Right ventricle myocardium superior (tissue), 1 donor: ENCODE data around the gene AOPEP. TPM values are rescaled to one million over a fixed set of nuclear protein-coding genes. Genes with fewer than 3 reads are reported as not detected.

Source experiments
- ATAC-seq: fragments of 200-7000 bp; cut with Tn5 transposase; one replicate; pipeline ENCODE4 v1.9.1; 2020; ENCODE audit warnings: mild to moderate bottlenecking; ENCODE audit not compliant: poor library complexity
- DNase-seq: peaks from one replicate; pipeline ENCODE4 v3.0.0-alpha.2; 2020
- intact Hi-C: fragments of 100-400 bp; cut with DNase I; formaldehyde crosslinking; loops from one replicate; pipeline ENCODE4 v1.11.2; 2022
- total RNA-seq: library from RNA; stranded (reverse); fragmentation: NEBNext Ultra II Directional; extraction: Animal tissue kit (Norgen Biotek cat#: 25700); gene quantifications from one replicate; pipeline ENCODE4 v1.2.1, GENCODE V29; 2021
- donor health status: DM: no; HTN: yes; CAD: no; lungs with severe emphysema.

The AOPEP gene
- total RNA-seq, 1 donor from 2014 or later = 158 TPM

DNA sequence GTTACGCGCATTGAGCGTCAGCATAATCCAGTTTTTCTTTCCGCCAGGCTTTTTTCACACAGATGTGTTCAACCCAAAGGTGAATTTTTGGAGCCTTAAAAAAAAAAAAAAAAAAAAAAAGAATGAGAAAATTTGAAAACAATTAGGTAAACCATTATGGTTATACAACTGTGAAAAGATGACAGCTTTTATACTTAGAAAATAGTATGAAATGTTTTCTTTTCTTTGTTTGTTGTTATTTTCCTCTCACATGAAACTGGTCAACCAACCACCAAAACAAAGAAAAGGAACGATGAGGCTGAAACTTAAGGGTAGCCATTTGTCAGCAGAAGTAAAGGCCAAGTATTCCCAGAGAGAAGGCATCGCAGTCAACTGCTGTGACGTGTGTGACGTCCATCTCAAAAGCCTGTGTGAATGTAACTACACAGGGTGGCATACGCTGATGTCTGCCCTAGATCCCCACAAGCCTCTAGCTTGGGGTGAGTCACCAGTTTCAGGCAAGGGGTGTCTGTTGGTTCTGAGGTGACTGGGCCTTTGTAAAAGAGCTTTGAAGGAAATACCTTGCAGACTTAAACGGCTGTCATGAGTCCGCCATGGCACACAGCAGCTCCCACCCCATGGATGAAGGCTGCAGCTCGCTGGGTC is 182.9 kb downstream of the AOPEP start:
- ATAC-seq = no peak
- DNase-seq = no peak
- intact Hi-C loops = no loop called here

DNA sequence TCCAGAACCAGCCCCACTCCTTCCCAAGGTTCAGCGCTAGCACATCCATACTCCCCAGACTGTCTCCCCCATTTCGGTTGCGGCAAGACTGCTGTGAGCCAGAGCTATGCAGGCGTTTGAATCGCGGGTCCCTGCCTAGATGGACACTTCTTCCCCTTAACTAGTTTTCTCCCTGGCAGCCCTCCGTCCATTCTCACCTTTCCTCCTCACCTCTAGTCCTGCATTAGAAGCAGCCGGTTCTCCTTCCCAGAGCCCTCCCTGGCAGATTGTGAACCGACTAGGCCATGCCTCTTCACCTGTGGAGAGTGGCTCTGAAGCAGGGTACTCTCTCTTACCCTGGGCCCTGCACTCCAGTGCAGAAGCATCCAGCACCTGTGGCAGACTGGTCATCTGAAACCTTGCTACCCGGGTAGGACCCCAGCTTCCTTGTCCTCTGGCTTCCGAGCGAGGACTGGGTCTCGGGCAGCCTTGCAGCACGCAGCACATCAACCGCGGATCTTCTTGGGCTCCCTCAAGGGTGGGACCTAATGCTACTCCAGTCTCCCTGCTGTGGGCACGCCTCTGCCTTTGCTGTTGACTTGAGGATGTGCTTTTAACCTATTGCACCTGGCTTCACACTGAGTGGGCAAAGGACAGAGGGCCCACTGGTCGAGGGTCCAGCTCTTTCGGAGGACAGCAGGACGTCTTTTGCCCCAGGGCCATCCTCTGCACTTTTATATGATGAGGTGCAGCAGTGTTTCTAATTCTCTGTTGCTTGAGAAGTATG is 183.6 kb downstream of the AOPEP start:
- DNase-seq = no peak
- intact Hi-C loops = no loop called here
- ATAC-seq = no peak

DNA sequence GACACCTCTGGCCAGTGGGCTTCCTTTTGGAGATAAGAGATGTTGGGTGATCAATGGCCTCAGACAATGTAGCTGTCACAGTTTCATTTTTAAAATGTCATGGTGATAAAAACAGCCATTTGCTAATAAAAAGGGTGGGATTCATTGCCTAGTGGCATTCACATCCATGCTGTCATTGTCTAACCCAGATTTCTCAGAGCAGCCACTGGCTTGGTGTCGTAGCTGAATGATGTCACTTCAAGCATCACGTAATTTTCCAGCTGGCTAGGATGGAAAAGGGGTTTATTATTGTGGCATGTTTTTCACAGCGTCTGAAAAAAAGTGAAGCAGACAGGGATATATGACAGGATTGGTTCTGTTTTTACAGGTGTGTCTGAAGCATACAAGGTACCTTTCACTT is 184.7 kb downstream of the AOPEP start:
- intact Hi-C loops = no loop called here
- DNase-seq (no peak), ATAC-seq (no peak)

DNA sequence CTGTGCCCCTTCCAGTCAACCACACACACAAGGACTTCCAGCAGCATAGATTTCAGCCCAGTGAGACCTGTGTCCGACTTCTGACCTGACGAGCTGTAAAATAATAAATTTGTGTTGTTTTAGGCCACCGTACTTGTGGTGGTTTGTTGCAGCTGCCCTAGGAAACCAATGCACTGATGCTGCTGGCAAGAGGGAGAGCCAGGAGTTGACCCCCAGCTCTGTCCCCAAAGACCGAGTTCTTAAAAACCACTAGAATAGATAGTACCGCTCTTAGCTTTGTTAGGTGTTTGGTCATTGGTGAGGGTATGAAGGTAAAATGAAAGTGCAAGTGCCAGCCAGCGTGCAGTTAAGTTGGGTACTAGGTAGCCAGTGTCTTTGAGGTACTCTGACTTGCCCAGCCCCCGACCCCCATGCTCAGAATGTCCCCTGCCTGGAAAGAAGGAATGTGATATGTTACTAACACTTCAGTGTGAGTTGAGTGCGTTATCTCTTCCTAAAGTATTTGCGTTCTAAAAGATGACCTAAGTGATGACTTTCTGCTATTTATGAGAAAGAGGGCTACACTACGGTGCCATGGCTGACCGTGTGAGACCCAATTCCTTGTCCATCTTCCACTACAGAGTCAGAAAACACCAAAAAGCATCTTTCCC is 185.6 kb downstream of the AOPEP start:
- ATAC-seq (no peak), DNase-seq (no peak)
- intact Hi-C loops = no loop called here

DNA sequence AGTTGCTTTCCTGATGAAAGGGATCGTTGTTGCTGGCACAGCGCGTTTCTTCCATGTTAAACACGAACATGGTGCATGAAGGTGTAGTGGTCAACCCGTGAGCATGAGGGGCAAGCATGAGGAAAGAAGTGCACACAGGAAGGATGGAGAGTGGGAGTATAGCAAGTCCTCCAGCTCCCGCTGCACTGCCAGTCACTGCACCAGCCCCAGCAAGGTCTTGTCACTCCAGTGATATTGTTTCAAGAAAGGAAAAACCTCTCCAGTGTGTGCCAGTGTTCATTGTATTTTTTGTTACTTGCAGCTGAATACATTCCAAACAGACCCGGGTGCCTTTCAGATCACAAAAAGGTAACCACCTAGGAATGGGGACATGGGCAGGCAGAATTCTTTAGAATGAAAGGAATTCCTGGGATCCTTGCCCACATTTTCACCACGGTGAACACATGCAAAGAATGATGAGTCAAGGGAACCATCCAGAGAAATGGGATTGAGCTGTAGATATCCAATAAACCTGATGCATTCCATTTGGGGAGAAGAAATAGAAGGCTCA is 186.3 kb downstream of the AOPEP start:
- intact Hi-C loops = no loop called here
- DNase-seq (no peak), ATAC-seq (no peak)

DNA sequence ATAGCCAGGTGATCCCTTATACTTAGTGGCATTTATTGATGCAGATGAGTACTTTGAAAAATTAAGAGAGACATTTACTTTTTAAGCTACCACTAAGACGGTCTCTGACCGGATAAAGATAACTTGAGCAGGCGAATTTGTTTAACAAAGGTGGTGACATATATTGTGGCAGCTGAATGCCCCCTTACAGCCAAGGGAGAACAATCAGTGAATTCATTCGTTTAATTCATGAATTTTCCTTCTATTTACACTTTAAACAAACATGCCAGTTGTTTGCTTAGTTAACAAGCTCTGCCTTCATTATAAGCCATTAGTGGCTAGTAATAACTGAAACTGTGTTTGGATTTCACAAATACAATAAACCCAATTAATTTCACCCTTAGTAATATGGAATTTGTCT is 187.1 kb downstream of the AOPEP start:
- ATAC-seq (no peak), DNase-seq (no peak)
- intact Hi-C loops = no loop called here

DNA sequence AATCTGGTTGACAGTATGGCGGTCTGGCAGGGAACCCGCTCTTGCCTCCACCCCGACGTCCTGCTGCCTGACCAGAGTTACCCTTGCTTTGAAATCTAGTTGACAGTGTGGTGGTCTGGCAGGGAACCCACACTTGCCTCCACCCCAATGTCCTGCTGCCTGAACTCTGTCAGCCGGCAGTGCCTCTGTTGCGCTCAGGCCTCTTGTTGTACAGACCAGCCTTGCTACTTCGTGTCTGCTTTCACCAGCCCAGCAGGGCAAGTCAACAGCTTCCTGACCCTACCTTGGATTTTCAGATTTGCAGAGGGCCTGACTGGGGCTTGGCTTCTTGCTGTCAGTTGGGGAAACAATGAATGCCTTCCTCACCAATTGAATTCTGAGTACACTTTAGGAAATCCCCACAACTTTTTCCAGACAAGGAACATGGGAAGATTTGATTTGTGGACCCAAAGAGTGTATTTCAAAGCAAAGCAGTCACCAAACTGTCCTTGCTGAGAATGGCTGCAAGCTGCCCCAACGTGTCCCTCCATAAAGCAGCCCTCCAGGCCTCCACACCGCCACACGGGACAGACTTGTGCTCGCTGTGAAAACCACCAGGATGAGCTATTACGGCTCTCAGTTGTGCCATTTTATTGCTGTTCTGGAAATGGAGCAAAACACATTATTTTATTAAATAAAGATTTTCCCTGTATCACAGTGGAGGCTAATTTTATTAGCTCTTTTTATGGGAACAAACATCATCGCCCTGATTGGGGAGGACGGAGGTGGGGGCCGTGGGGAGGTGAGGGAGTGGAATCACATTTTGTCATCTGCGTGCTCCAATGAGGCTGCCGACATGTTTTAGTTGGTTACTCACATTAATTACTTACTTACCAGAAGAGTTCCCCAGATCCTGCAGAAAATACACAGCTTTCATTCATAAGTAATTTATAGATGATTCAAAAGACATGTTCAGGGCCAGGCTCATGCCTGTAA is 189.3 kb downstream of the AOPEP start:
- intact Hi-C loops = no loop called here
- DNase-seq (no peak), ATAC-seq (no peak)

DNA sequence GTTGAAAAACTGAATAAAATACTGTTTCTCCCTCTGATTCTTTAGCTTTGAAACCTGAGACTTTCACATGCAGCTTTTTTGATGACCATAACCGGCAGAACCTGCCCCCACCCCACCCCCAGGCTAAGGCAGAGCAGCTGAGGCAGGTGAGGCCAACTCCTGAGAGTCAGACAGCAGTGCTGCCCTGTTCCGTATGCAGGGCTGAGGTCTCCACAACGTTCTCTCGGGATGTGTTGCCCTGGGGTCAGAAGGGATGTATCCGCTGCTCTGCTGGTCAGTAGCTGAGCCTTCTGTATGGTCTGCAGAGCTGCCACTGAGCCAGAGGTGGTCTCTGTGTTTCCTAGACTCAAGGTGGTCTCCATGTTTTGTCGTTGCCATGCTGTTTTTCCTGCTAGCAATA is 190.5 kb downstream of the AOPEP start:
- DNase-seq (no peak), ATAC-seq (no peak)
- intact Hi-C loops = no loop called here

DNA sequence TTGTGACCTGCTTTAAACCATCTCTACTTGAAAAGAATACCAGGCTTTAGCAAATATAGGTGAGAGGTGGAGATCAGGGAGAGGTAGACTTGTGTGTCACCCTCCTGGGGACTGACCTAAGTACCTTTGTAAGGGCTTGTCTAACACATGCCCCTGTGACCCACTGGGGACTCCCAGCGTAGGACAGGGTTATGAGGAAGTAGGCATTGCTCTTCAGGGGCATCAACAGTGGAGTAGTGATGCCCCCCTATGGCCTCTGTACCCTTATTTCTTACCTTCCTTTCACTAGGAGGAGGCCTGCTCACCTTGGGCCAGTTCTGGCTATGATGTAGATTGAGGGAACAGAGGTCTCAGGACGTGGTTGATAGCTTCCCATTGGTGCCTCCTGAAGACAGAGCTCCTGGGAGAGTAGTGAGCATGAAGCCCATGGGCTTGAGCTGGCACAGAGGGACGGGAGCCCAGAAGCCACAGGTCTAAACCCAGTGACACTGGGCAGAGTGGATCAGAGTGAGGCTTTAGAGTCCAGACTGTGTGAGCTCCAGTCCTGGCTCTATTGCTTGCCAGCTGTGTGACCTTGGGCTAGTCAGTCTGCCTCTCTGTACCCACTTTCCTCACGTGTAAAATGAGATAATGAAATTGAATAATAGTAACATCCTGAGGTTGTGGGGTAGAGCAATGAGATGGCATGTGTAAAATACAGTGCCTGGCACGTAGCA is 191.7 kb downstream of the AOPEP start:
- DNase-seq (no peak), ATAC-seq (no peak)
- intact Hi-C loops = no loop called here

DNA sequence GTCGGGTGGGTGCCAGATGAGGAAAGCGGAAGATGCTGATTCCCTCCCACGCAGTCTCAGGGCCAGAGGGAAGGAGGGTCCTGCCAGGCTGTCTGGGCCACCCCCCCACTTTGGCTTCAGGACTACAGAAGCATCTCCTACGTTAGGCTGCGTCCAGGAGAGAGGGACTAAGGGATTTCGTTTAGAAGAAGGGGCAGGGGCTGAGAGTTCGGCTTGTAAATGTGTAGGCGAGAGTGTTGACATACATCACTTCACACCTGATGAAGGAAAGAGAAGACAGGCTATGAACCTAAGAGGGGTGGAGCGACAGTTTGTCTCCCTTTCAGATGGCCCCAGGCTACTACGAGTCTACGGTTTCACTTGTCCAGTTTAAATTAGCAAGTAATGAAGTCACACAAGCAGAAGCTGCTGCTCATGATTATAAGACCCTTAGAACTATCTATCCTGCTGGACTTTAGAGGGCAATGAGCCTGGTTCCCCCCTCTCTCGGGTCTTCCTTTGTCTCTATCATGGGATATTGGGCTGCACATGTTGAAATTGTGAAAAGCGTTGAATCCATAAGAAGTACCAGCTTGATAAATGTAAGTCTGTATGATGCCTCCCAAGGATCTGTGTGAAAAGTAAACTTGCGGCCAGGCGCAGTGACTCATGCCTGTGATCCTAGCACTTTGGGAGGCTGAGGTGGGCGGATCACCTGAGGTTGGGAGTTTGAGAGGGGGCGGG is 193.0 kb downstream of the AOPEP start:
- peak; percentile 18 for ATAC-seq
- intact Hi-C loops = no loop called here
- no peak for DNase-seq

DNA sequence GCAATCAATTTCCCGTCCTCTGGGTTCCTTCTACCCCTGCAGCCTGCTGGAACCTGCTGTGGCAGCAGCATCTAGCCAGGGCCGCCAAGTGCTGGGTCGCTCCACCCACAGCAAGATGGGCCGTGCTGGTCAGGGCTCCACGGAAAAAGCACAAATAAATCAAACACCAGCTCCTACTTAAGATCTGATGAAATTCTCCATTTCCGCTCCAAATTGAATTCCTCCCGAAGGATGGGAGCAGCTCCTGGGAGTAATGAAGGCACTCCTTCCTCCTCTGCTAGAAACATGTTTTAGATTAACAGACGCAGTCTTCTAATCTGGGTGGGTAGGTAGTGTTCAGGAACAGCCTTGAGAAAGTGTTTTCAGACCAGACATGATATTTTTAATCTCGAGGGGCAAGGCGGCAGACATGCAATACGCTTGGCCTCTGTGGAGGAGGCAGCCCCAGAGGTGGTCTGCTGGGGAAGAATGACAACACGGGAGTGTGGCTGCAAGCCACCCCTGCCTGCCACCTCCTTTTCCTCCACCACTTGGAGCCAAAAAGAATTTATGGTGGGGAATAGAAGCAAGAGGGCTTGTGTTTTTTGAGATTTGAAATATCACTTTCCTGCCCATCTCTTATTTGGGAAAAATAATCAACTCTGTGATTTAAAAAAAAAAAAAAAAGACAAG is 194.1 kb downstream of the AOPEP start:
- ATAC-seq (peak; percentile 71), DNase-seq (peak; percentile 71)
- intact Hi-C loops = no loop called here

DNA sequence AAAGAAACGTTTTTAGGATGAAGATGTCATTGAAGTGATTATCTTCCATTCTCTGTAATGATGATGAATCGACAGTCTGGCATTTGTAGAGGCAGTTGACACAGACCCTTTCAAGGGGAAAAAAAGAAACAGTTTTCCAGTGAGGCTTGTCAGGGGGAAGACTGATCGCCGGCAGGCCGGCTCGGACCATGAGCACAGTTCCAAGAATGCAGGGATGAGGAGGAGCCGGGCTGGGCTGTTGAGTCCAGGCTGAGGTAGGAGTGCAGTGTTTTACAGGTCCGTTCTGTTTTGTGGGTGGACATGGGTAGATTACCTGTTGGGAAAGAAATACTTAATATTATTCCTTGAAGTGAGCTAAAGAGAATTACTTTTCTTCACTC is 194.6 kb downstream of the AOPEP start:
- DNase-seq (no peak), ATAC-seq (no peak)
- intact Hi-C loops = no loop called here

DNA sequence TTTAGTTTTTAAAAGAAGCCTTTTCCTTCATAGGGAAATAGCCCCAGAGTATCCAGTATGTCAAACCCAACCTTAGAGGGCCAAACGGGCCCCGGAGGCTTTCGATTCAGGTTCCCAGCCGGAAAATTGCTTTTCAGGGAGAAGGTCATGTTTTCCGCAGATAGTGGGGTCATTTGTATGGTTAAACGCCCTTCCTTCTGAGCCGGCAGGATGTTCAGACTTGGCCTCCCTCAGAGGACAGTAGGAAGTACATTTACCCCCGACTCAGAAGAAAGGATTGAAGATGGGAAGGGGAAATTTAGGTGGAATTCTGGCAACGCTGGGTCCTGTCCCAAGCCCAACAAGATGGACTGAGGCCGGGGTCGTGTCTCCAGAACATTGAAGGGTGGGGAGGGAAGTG is 195.2 kb downstream of the AOPEP start:
- intact Hi-C loops = no loop called here
- ATAC-seq (no peak), DNase-seq (no peak)

DNA sequence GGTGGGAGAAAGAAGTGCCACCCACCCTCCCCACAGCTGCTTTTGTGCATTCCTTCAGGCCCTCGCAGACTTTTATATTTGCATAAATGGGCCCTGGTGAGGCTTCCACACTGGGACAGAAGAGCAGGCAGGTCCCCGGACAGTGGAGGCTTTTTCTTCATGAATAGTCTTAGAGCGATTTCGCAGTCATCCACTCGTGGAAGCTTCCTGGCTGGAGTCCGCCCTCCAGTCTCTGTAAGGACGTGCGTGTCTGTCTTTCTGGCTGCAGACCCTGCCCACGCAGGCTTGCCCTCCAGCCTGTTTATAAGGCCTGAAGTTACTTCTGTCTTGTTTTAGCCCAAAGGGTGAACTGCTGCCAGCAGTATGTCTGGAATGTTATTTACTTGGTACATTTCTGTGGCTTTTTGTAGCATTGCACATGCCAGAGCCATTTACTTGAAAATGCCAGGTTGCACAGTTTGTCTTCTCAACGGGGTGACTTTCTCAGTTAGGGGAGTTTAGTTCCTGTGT is 195.7 kb downstream of the AOPEP start:
- intact Hi-C loops = no loop called here
- DNase-seq (no peak), ATAC-seq (peak; percentile 16)

DNA sequence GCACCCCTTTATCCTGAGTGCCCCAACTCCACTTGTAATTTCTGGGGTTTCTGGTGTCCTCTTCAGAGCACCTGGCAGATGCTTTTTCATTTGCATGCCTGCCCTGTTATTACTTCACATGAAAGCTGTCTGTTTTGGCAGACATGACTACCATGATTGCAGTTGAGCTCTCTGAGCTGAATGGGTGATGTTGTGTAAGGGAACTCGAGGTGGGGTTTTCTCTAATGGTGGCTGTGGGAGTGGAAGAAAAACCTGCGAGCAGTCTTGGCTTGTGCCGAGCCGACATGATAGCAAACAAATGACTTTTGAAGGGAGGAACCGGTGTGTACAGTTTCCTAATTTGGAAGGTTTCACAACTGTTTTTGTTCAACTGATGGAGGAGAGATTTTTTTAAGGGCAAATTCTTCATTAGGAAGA is 196.2 kb downstream of the AOPEP start:
- DNase-seq = no peak
- ATAC-seq = peak; percentile 30
- intact Hi-C loops = no loop called here

DNA sequence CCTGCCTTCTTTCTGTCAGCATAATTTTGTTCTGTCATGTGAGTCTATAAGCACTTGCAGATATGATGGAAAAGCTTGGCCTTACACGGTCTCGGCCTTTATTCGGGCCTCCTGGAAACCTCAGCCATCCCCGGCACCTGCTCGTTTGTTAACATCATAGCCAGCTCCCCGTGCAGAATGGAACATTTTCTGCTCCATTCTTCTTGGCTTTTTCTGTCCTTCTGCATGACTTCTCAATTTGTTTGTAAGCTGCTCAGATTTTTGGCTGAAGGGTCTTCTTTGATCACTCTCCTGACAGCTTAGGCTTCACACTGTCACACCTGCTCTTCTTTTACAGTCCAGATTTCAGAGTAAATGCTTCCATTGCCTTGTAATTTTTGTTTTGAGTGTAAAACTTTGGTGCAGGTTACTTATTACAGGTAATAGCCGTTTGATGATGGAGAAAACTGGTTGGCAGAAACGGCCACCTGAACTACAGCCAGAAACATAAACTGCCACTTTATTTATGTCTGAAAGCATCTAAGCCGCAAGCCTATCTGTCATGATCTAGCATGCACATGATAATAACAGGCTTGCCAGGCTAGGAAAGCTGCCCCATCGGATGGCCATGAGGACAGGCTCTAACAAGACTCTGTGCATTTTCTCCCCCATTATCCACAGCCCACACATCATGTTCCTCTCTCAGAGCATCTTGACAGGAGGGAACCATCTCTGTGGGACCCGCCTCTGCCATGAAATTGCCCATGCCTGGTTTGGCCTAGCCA is 197.0 kb downstream of the AOPEP start:
- DNase-seq = no peak
- intact Hi-C loops = no loop called here
- no peak for ATAC-seq
